ENCODE results near the gene SHROOM3. TPM values are rescaled to one million over a fixed set of nuclear protein-coding genes. Genes with fewer than 3 reads are reported as not detected.
"Not testable (repeated sequence)": the region's sequence is repeated elsewhere in the genome, so short reads cannot be mapped to it uniquely, and the experiment has no call there.

SHROOM3 gene
- total RNA-seq, 2 experiments from 2014 or later: not detected

DNA sequence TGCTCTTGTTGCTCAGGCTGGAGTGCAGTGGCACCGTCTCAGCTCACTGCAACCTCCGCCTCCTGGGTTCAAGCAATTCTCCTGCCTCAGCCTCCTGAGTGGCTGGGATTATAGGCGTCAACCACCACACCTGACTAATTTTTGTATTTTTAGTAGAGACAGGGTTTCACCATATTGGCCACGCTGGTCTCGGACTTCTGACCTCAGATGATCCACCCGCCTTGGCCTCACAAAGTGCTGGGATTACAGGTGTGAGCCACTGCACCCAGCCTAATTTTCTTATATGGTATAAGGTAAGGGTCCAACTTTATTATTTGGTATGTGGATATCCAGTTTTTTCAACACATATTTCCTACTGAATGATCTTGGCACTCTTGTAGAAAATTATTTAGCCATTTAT lies 19.0 kb downstream of the SHROOM3 start:
- CTCF ChIA-PET; H3K4me1 Mint-ChIP-seq; H3K36me3 Mint-ChIP-seq (ENCODE audit: low read depth); H3K27ac Mint-ChIP-seq; H3K4me3 Mint-ChIP-seq; POLR2A ChIA-PET; H3K9me3 Mint-ChIP-seq; DNase-seq: not testable (repeated sequence)
- H3K27me3 Mint-ChIP-seq: peaks cover 24% of the 10 kb centered on the region

DNA sequence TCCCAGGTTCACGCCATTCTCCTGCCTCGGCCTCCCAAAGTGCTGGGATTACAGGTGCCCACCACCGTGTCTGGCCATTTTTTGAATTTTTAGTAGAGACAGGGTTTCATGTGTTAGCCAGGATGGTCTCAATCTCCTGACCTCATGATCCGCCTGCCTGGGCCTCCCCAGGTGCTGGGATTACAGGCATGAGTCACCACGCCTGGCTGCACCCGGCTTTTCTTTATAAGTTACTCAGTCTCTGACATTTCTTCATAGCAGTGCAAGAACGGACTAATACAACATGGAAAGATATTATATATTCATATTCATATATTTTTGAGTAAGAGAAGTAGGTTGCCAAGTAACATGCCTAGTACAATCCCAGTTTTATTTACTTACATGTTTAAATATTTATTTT lies 22.9 kb downstream of the SHROOM3 start:
- H3K27ac Mint-ChIP-seq: no peak overlapping the region
- CTCF ChIA-PET: no interaction called here

DNA sequence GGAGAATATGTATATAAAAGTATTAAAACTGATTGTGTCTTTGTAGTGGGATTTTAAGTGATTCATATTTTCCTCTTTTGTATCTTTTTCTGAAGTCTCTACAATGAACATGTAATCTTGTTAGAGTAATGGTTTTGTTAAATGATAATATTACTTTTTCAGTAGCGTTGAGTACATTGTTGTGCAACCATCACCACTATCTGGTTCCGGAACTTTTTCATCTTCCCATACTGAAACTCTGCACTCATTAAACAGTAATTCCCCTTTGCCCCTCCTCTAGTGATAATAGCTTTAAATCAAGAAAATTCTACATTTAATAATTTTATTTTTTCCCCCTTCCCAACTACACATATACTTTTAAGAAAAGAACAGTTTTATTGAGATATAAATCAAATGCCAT lies 23.3 kb downstream of the SHROOM3 start:
- Mint-ChIP-seq H3K27me3 (peaks cover 12% of the 10 kb centered on the region), H3K27ac (no peak overlapping the region), H3K36me3 (ENCODE audit: low read depth) (no peaks in the 10 kb centered on the region), H3K9me3 (peaks cover 7% of the 10 kb centered on the region), H3K4me1 (no peaks in the 10 kb centered on the region), H3K4me3 (no peak overlapping the region)
- ChIA-PET CTCF (interaction anchor here (1.0 kb wide), 1 partner anchor 27 kb away, joined by 4 read pairs; no protein-coding TSS in a partner anchor), POLR2A (no interaction called here)
- DNase-seq: no peak

More for the DNA sequence above, 22.9 kb downstream of the SHROOM3 start:
- peaks cover 2% of the 10 kb centered on the region for H3K9me3 Mint-ChIP-seq
- no peak overlapping the region for H3K4me3 Mint-ChIP-seq
- H3K36me3 Mint-ChIP-seq (ENCODE audit: low read depth): no peaks in the 10 kb centered on the region
- H3K27me3 Mint-ChIP-seq: peaks cover 11% of the 10 kb centered on the region
- H3K4me1 Mint-ChIP-seq: no peaks in the 10 kb centered on the region
- POLR2A ChIA-PET: no interaction called here
- DNase-seq: no peak

DNA sequence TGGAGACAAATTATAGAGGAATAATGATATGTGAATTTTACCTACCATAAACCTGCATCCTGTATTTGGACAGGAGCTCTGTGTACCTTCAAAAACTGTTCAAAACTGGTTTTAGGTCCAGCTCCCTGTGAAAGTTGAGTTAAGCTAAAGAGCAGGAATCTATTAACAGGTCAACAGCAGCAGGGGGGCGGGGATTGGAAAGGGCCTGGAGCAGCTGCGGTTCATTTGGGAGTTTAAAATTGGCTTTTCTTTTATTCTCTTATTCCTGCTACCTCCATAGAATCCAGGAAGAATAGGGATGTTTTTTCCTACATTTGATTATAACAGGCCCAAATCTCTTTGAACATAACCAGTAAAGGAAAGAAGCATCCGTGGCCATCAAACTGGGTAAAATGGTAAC lies 23.8 kb downstream of the SHROOM3 start:
- ChIA-PET CTCF (interaction anchor here (1.0 kb wide), 1 partner anchor 28 kb away, joined by 4 read pairs; no protein-coding TSS in a partner anchor), POLR2A (no interaction called here)
- Mint-ChIP-seq H3K36me3 (ENCODE audit: low read depth) (no peaks in the 10 kb centered on the region), H3K27ac (no peak overlapping the region), H3K4me3 (no peak overlapping the region), H3K4me1 (no peaks in the 10 kb centered on the region), H3K9me3 (peaks cover 9% of the 10 kb centered on the region), H3K27me3 (peaks cover 9% of the 10 kb centered on the region)
- no peak for DNase-seq

DNA sequence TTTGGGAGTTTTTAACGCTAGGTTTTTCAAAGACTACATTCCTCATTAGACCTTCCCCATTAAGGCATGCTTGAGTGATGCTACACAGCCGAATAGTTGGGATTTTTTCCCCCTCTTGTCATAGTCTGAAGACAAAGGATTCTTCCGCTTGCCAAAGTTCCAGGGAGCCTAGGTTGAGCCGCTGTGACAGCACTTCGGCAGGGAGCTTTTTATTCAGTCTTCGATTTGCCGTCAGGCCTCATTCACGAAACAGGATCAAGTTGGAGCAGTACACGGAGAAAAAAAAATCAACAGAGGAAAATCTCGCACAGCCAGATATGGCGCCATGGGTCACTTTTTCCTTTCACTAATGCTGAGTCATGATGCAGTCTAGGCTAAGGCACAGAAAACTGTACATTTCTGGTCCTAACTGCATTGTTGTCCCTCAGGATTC lies 24.3 kb downstream of the SHROOM3 start:
- Mint-ChIP-seq H3K9me3 (peaks cover 10% of the 10 kb centered on the region), H3K4me1 (no peaks in the 10 kb centered on the region), H3K27ac (no peak overlapping the region), H3K36me3 (ENCODE audit: low read depth) (no peaks in the 10 kb centered on the region), H3K4me3 (no peak overlapping the region), H3K27me3 (peaks cover 9% of the 10 kb centered on the region)
- ChIA-PET POLR2A (no interaction called here), CTCF (interaction anchor here (1.0 kb wide), 1 partner anchor 28 kb away, joined by 4 read pairs; no protein-coding TSS in a partner anchor)
- no peak for DNase-seq

DNA sequence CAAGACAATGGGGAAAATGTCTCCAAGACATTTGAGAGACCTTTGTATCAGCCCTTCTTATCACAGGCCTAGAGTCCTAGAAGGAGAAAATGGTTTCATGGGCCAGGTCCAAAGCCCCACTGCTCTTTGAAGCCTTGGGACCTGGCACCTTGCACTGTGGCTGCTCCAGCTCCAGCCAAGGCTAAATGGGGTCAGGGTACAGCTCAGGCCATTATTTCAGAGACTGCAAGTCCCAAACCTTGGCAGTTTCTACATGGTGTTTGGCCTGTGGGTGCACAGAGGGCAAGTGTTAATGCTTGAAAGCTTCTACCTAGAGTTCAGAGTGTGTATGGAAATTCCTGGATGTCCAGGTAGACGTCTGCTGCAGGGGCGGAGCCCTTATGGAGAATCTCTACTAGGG lies 28.5 kb downstream of the SHROOM3 start:
- Mint-ChIP-seq H3K27me3 (peaks cover 15% of the 10 kb centered on the region), H3K4me1 (no peaks in the 10 kb centered on the region), H3K27ac (no peak overlapping the region), H3K9me3 (peaks cover 15% of the 10 kb centered on the region), H3K4me3 (no peak overlapping the region), H3K36me3 (ENCODE audit: low read depth) (no peaks in the 10 kb centered on the region)
- CTCF ChIA-PET: no interaction called here
- POLR2A ChIA-PET: no interaction called here
- DNase-seq: no peak

DNA sequence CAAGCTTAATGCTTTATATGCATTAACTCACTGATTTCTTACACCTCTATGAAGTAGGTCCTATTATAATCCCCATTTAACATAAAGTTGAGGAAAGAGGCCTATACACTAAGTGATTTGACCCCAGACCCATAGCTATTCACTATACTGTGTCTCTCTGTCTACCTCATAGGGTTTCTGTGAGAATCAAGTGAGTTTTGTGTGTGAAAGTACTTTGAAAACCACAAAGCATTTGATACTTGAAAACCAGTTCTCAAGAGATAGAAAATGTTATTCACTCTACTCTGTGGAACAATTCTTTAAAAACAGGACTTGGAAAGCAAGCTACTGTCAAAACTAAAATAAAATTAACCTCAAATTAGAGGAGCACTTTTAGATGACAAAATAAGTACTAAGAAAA lies 35.0 kb downstream of the SHROOM3 start:
- Mint-ChIP-seq H3K27ac (no peak overlapping the region), H3K27me3 (peaks cover 18% of the 10 kb centered on the region), H3K9me3 (no peaks in the 10 kb centered on the region), H3K4me3 (no peak overlapping the region), H3K4me1 (no peaks in the 10 kb centered on the region), H3K36me3 (ENCODE audit: low read depth) (no peaks in the 10 kb centered on the region)
- no peak for DNase-seq
- ChIA-PET POLR2A (no interaction called here), CTCF (interaction anchor here (0.6 to 1.3 kb wide), 2 partner anchors 10 to 251 kb away, joined by 3 read pairs; no protein-coding TSS in a partner anchor)

DNA sequence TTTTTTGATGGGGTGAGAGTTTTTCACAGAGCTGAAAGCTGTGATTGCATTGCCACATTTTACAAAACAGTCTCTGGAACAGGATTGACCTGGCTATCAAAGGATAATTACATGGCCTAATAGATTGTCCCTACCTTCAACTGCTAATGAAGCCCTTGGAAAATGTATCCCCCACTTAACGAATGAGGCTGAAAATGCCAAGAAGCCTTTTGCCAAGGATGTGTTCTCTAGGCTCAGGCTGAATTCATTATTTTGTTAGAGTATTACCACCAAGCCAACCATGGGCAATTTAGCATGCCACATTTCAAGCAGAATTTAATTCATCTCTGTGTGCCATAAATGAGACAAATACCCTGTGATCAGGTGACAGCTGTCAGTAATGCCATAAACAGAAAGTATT lies 35.5 kb downstream of the SHROOM3 start:
- Mint-ChIP-seq H3K9me3 (no peaks in the 10 kb centered on the region), H3K4me3 (no peak overlapping the region), H3K27ac (no peak overlapping the region), H3K36me3 (ENCODE audit: low read depth) (no peaks in the 10 kb centered on the region), H3K27me3 (peaks cover 16% of the 10 kb centered on the region), H3K4me1 (no peaks in the 10 kb centered on the region)
- DNase-seq: no peak
- POLR2A ChIA-PET: no interaction called here
- CTCF ChIA-PET: interaction anchor here (1.3 kb wide), 1 partner anchor 9 kb away, joined by 3 read pairs; no protein-coding TSS in a partner anchor

DNA sequence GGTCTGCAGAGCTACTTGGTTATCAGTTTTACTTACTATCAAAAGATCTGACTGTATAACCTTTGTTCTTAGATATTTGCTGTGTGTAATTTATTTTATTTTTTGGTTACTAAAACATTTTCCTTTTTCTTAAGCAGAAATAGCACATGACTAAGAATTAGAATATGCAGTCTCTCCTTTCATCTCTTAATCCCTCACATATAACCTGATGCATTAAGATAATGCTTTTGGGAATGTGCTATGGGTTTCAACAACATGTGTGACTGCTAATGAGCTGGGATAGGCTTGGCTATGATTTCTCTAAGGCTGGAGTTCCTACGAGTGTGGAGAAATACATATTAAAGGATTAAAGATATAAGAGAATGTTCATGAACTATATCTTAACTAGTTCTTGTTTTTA lies 41.5 kb downstream of the SHROOM3 start:
- H3K4me3 Mint-ChIP-seq: no peak overlapping the region
- no peak overlapping the region for H3K27ac Mint-ChIP-seq
- ChIA-PET CTCF (no interaction called here), POLR2A (no interaction called here)
- H3K27me3 Mint-ChIP-seq: peaks cover 23% of the 10 kb centered on the region
- H3K4me1 Mint-ChIP-seq: no peaks in the 10 kb centered on the region
- H3K9me3 Mint-ChIP-seq: peaks cover 6% of the 10 kb centered on the region
- DNase-seq: no peak
- H3K36me3 Mint-ChIP-seq (ENCODE audit: low read depth): no peaks in the 10 kb centered on the region

DNA sequence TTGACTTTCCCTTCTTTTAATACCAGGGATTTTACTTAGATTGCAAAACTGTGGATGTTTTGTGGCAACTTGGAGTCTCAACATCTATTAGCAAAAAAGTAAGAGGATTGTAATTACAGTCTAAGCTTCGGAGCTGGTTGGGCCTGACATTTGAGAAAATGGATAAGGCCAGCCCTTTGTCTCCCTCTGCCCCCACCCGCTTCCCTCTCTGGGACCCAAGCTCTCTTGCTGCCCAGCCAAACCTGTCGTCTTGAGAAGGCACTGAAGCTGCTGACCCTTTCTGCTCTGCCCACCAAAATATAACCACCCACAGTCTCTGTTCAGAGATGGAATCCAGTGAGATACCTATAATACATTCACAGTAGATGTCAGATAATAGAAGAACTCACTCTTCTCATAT lies 49.6 kb downstream of the SHROOM3 start:
- ChIA-PET POLR2A (no interaction called here), CTCF (interaction anchor here (1.2 kb wide), 1 partner anchor 20 kb away, joined by 3 read pairs; no protein-coding TSS in a partner anchor)
- Mint-ChIP-seq H3K36me3 (ENCODE audit: low read depth) (no peaks in the 10 kb centered on the region), H3K27ac (no peak overlapping the region), H3K4me1 (no peaks in the 10 kb centered on the region), H3K27me3 (peaks cover 21% of the 10 kb centered on the region), H3K9me3 (peaks cover 7% of the 10 kb centered on the region), H3K4me3 (no peak overlapping the region)
- DNase-seq: no peak

DNA sequence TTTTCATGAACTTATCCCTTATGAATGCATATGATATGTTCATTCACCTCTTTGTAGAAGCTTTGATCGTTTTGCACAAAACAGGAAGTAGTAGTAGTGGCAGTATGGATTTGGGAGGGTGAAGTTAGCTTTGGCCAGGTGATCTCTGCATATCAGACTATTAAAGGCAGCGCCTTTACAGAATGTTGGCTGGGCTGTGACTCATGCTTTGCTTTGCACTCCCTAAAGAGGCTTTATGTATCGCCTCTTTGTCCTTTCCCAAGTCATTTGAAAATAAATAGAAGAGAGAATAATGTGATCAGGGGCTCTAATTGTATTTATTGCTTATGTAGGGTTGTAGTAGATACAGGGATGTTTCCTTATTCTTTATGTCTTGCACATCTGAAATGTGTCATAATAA lies 50.4 kb downstream of the SHROOM3 start:
- Mint-ChIP-seq H3K27me3 (peaks cover 19% of the 10 kb centered on the region), H3K27ac (no peak overlapping the region), H3K4me1 (no peaks in the 10 kb centered on the region), H3K4me3 (no peak overlapping the region), H3K36me3 (ENCODE audit: low read depth) (no peaks in the 10 kb centered on the region), H3K9me3 (peaks cover 7% of the 10 kb centered on the region)
- ChIA-PET CTCF (interaction anchor here (1.2 kb wide), 1 partner anchor 19 kb away, joined by 3 read pairs; no protein-coding TSS in a partner anchor), POLR2A (no interaction called here)
- no peak for DNase-seq

DNA sequence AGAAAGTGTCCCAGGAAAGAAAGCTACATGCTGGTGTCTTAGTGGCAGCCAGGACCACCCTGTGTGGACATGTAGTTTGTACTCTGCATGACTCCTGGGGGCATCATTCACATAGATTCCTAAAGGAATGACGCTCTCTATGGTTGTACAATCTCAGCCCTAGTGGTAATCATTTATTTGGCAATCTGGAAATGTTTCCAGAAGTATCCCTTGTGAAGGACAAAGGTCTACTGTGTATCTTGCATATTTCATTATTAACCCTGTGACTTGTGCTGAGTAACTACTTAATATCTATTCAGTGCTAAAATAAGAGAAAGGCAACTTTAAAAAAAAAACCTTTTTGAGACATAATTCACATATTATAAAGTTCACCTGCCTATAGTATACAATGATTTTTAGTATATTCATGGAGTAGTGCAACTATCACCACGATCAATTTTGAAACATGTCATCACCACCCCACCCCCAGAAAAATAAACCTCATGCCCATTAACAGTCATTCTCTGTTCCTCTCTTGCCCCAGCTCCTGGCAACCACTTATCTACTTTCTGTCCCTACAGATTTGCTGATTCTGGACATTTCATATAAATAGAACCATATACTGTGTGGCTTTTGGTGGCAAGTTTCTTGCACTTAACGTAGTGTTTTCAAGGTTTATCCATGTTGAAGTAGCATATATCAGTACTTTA lies 51.7 kb downstream of the SHROOM3 start:
- CTCF ChIA-PET: no interaction called here

DNA sequence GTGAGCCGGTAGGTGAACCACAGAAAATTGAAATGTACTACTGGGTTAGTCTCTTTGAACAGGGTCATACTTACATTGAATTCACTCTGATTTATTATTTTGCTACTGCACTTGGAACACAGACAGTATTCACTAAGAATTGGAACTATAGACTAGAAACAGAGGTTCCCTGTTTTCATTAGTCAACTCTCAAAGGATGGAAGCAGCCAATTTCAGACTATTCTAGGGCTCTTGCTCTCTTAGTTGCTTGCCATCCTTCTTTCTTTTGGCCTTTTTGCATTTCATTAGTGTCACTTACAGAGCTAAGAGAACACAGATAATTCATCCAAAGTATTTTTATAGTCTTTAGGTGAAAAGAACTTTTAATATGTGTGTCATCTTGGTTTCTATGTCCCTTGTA lies 52.6 kb downstream of the SHROOM3 start:
- Mint-ChIP-seq H3K9me3 (peaks cover 2% of the 10 kb centered on the region), H3K36me3 (ENCODE audit: low read depth) (no peaks in the 10 kb centered on the region), H3K4me3 (no peak overlapping the region), H3K27me3 (peaks cover 11% of the 10 kb centered on the region), H3K4me1 (no peaks in the 10 kb centered on the region), H3K27ac (no peak overlapping the region)
- POLR2A ChIA-PET: no interaction called here
- DNase-seq: no peak
- CTCF ChIA-PET: no interaction called here

More for the DNA sequence above, 51.7 kb downstream of the SHROOM3 start:
- Mint-ChIP-seq H3K4me1 (no peaks in the 10 kb centered on the region), H3K4me3 (no peak overlapping the region), H3K9me3 (peaks cover 2% of the 10 kb centered on the region), H3K36me3 (ENCODE audit: low read depth) (no peaks in the 10 kb centered on the region), H3K27me3 (peaks cover 13% of the 10 kb centered on the region), H3K27ac (no peak overlapping the region)
- no peak for DNase-seq
- POLR2A ChIA-PET: interaction anchor here (0.6 kb wide), 1 partner anchor 880 kb away, joined by 3 read pairs; no protein-coding TSS in a partner anchor

DNA sequence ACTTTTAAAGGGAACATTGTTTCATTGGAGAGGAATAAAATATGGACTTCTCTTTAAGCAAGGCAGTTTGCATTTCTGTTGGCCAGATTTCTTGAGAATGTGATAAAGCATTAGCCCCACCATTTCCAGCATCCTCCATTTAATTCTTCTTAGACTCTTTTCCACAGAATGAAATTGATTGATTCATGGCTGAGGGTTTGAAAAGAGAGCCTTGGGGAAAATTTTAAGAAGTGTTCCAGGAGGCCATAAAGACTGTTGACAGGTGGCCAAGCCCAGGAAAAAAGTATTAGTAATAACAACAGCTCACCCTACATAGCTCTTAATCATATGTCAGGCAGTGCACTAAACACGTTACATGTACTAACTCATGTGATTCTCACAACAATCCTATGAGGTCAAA lies 53.4 kb downstream of the SHROOM3 start:
- H3K9me3 Mint-ChIP-seq: peaks cover 2% of the 10 kb centered on the region
- POLR2A ChIA-PET: no interaction called here
- CTCF ChIA-PET: no interaction called here
- no peak for DNase-seq
- H3K27ac Mint-ChIP-seq: no peak overlapping the region
- H3K4me1 Mint-ChIP-seq: no peaks in the 10 kb centered on the region
- no peaks in the 10 kb centered on the region for H3K36me3 Mint-ChIP-seq (ENCODE audit: low read depth)
- no peak overlapping the region for H3K4me3 Mint-ChIP-seq
- H3K27me3 Mint-ChIP-seq: peaks cover 13% of the 10 kb centered on the region
